HG03342 (cell line): ENCODE results near the gene SRGAP1.
"Not testable (repeated sequence)": the region's sequence is repeated elsewhere in the genome, so short reads cannot be mapped to it uniquely, and the experiment has no call there.

Experiments used
- ATAC-seq: cut with Tn5 transposase; IDR thresholded peaks from one replicate; pipeline ENCODE4 v1.9.1; 2021; ENCODE audit warnings: mild to moderate bottlenecking, moderate library complexity; ENCODE audit not compliant: unreplicated experiment

Gene SRGAP1

DNA sequence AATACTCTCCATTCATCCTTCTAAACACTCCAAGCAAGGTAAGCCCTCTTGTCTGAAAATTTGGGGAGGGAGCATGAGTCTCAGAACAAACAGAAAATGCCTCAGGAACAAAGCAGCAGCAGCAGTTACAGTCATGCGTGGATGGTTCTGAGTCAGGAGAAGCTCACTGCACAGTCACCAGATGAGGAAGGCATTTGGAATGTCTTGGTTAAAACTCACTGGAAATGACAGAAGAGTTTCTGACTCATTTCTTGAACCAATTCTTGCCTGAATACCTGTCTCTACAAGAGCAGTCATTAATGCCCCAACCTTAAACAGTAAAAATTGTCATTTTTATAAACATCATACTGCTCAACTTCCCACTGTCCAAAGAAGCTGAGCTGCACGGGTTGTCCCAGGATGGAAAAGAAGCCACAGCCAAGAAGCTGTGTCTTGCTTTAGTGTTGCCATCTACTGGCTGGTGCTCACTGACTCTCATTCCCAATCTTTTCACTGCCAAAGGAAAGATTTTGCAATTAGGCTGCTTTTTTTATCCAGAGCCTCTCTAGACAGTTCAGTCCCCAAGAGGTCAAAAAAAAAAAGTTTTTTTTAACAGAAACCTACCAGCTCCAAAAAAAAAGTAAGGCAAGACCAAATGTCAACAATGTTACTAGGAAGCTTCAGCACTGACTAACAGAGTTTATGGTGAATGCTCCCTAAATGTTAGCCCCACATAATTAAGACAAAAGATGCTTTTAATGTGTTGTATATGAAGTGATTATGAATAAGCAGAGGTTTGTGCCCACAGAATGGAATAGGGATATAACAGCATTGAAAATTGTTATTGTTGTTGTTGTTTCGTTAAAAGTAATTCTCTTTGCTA, 337.2 kb downstream of the SRGAP1 start:
- ATAC-seq: no peak

DNA sequence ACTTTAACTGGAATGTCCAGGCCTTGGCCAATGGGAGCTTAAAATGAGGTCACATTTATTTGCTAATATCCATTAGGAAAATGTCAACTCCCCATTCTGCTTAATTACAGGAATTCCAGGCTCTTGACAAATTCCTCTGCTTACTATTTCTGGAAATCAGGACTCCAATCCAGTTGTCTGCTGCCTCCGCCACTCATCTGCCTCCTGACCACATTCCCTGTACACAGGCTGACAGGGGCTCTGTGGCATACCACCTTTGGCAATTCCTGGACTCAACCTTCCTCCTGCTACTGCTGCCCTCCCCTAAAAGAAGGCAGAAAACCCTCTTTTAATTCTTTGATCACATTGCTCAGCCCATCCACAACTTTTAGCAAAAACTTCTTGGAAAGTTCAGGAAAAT, 339.7 kb downstream of the SRGAP1 start:
- ATAC-seq: no peak

DNA sequence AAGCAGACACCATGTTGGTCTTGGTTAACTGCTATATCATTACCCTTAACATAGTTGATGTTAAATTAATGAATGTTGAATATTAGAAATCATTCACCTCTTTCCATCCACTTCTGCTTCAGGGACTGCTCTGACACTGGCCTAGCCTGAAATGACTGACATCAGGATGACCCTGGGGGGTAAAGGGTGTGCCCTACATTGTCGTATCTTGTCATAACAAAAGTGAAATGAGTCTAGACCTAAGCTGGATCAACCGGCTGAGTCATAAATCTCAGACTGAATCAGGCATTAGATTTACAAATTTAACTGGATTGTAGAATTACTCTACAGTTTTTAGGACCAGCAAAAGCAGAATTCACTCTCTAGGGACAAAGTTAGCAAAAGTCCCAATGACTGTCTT, 342.3 kb downstream of the SRGAP1 start:
- ATAC-seq: peak; percentile 92

DNA sequence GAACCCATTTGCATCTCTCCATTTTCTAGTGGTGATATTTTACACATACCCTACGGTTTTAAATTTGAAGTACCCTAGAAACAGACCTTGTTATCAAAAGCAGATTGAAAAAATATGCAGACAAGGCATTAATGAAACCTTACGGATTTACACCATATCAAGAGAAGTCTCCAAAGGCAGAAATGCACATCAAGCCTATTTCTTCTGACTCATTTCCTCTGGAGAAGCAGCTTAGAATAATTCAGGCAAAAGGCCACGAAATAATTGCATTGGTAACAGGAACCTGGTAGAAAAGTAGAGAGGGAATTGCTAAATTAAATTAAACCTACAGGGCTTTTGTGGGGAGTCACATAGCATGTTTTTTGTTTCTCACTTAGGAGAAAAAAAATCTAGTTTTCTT, 342.9 kb downstream of the SRGAP1 start:
- ATAC-seq: no peak

DNA sequence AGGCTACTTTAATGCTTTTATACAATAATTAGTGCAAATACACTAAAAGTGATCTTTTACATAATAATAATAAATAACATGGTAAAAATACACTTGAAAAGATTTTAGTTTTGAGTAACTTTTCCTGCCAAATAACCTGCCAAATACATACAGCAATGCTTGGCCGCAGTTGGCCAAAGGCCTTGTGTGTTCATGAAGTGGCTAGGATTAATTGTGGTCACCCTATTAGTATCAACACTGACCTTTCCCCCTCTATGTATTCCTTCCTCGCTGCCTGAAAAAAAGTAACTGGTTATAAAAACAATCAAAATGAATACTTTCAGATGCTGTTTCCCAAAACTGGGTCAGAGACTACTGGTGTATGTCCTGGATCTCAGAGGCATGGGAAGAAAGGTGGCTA, 343.3 kb downstream of the SRGAP1 start:
- ATAC-seq: no peak

DNA sequence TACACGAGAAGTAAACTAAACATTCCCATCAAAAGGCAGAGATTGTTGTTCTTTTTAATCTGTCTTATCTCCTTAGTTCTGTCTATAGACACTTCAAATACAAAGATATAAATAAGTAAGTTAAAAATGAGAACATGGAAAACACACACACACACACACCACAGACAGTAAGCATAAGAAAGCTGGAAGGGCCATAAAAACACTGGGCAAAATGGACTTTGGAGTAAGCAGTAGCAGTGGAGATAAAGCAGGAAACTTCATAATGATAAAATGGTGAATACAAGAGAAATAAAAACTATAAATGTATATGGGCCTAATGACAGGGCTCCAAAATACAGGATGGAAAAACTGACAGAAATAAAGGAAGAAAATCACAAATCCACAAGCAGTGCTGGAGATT, 345.0 kb downstream of the SRGAP1 start:
- ATAC-seq: no peak

DNA sequence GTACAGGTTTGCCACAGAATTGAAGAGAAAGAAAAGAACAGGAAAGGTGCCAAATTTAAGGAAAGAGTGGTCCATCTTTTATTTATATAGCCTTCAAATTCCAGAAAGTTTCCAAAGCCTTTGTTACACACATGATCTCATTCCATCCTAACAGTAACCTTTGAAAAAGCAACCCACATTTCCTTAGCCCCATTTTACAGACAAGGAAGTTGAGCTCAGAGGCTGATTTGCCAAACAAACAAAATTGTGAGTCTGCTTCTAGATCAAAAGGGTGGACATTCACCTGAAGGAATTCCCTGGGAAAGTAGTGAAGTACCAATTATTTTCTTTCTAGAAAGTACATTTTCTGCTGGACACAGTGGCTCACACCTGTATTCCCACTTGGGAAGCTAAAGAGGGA, 345.6 kb downstream of the SRGAP1 start:
- ATAC-seq: no peak

DNA sequence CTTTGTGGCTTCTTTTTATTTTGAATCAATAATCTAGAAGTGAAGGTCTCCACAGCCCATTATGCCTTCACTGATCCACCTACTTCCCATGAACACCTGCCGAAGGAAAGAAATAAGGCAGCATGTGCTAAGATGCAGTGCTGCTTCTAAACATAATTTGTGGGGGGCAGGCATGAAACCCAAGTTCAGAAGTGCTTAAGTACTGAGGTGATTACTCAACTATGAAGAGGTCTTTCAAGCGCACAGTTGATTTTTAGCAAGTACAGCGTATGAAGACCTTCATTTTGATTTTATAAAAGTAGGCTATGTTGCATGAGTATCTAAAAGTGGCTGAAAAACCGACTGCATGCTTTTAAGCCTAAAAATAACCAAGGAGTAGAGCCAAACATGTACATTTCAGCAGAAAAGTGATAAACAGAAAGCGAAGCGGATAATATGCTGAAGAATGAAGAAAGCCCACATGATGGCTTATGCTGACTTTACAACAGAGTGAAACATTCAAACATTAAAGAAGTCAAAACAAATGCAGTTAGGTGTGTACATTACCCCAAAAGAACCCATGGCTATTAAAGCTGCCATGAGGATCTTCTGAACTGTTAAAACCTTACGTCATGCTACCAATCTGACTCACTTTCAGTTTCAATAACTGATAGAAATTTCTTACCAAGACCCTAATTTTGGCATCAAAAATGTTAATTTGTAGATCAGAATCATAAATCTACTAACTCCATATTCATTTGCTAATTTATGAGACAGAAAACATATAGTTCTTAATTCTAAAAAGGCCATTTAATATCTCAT, 348.3 kb downstream of the SRGAP1 start:
- peak; percentile 99 for ATAC-seq

DNA sequence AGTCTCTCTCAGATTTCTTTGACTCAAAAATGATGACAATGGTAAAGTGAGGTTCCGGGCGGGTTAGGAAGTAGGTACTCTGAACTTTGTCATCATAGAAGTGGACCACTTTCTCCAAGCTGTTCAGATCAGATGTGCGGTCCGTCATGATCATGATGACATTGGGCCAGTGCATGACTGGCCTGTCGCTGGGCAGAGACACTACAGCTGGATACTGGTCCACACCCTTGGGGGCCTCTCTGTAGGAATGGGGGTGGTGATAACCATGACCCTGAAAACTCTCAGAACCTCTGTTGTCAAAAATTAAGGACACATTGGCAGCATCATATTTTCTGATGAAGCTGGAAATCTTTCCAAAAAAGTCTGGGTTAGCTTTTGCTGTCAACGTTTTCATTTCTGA, 349.4 kb downstream of the SRGAP1 start:
- ATAC-seq: no peak

DNA sequence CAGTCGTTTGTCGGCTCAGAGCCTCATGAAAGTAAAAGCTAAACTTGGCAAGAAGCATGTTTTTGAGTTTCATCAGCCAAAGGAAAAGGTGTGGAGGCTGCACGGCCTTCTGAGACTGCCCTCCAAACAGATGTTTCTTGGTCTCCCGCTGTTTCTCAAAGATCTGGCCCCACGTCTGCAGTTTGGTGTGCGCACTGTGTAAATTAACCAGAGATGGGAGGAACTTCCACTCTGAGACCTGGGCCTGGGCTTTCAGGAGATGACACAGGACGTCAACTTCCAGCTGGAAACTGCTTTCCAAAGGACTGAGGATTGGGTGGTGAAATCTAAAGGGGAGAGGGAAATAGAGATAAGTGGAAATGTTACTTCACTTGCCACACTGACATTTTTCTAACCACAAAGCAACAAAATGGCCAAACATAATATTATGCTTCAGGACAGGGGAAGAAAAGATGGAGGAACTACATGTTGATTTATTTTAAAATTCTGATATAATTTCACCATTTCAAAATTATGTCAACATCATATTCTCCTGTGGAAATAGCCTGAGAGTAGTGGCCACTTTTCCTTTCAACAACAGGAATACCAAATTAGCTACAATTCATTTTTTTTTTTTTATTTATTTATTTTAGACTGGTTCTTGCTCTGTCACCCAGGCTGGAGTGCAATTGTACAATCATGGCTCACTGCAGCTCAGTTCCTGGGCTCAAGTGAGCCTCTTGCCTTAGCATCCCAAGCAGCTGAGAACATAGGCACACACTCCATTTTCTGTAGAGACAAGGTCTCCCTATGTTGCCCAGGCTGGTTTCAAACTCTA, 350.0 kb downstream of the SRGAP1 start:
- no peak for ATAC-seq

DNA sequence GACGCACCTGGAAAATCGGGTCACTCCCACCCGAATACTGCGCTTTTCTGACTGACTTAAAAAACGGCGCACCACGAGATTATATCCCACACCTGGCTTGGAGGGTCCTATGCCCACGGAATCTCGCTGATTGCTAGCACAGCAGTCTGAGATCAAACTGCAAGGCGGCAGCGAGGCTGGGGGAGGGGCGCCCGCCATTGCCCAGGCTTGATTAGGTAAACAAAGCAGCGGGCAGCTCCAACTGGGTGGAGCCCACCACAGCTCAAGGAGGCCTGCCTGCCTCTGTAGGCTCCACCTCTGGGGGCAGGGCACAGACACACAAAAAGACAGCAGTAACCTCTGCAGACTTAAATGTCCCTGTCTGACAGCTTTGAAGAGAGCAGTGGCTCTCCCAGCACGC, 351.3 kb downstream of the SRGAP1 start:
- ATAC-seq: not testable (repeated sequence)

DNA sequence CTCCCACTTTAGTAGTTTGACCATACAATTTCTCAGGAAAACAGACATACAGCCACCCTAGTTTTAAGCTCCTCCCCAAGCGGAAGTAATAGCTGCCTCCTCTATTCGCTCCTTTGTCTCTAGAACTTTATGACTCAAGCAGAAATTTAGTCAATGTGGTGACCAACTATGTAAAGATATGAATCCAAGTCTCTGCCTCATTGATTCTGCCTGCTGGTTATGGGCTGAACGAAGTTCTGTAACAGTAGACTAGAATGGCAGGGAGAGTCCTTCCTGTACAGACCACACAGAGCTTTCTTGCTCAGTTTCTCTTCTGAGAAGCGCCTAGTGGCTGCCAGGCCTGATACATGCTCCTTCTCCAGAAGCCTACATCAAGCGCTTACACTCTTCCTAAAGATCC, 358.5 kb downstream of the SRGAP1 start:
- no peak for ATAC-seq

DNA sequence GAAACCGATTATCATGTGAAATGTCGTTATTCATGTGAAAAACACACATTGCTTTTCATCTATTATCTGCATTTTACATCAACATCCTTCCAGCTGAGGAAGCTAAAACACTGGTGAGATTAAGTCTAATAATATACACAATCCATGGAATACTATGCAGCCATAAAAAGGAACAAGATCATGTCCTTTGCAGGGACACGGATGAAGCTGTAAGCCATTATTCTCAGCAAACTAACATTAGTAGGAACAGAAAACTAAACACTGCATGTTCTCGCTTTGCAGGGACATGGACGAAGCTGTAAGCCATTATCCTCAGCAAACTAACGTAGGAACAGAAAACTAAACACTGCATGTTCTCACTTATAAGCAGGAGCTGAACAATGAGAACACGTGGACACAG, 359.3 kb downstream of the SRGAP1 start:
- ATAC-seq: no peak

DNA sequence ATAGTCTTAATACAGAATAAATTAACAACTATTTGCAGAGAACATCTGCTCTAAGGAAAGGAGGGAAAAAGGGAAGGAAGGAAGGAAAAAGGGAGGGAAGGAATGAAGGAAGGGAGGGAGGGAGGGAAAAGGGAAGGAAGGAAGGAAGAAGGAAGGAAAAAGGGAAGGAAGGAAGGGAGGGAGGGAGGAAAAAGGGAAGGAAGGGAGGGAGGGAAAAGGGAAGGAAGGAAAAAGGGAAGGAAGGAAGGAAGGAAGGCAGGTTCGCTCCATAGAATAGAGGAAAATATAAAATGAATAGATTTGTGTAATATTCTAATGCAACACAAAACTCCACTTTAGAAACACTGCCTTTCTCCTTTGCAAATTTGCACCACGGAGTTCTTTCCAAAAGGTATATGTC, 361.0 kb downstream of the SRGAP1 start:
- no peak for ATAC-seq

DNA sequence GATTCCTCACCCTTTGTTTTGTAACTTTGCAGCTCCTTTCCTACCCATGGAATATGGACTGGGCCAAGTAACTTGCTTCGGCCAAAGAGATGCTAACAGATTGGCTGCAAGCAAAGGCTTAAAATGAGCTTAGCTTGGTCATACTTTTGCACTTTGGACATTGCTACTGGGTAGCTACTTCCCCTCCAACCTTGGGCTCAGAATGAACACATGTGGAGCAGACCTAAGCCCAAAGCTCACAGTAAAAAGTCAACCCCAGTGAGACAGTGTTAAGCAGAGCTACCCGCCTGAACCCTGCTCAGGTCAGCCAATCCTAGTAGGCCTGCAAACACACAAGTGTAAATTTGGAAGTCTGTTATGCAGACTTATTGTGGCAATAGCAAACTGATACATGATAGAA, 363.0 kb downstream of the SRGAP1 start:
- no peak for ATAC-seq
